ENCODE results near the gene TUNAR. TPM values are rescaled to one million over a fixed set of nuclear protein-coding genes. Genes with fewer than 3 reads are reported as not detected.

The TUNAR gene
- total RNA-seq, 2 experiments from 2014 or later: 0.17 to 0.54 TPM

DNA sequence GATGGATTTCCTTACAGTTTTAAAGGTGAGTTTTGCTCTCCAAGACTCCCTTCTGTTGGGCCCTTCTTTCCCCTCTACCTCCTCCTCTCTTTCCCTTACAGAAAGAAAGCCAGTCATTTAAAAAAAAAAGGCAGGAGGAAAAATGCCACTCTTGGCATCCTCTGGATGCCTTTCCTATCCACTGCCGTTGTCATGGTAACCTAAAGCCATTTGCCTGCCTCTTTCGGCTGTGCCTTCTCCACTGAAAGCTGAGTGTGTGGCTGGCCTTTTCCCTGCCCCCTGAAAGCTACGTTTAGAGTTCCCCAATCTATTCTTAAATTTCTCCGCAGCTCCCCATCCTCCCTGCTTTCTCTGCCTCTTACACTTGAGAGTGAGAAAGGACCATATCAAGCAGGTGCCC, 67.1 kb downstream of the TUNAR start:
- Histone ChIP-seq H4K20me1 (ENCODE audit: insufficient read depth, low read length) (no peaks in the 10 kb centered on the region), H3K79me2 (ENCODE audit: insufficient read depth, low read depth, low read length) (no peaks in the 10 kb centered on the region), H3K36me3 (ENCODE audit: insufficient read depth, low read length) (no peaks in the 10 kb centered on the region), H2AFZ (ENCODE audit: low read length) (no peak overlapping the region), H3K4me1 (ENCODE audit: insufficient read depth, low read length, poor library complexity, severe bottlenecking) (no peaks in the 10 kb centered on the region), H3K4me3 (ENCODE audit: low read depth, low read length, poor library complexity, severe bottlenecking) (no peak overlapping the region), H3K9me2 (ENCODE audit: insufficient read depth, low read length) (no peaks in the 10 kb centered on the region), H3K27ac (ENCODE audit: low read depth, low read length, poor library complexity, severe bottlenecking) (no peak overlapping the region), H3K4me2 (ENCODE audit: low read length) (no peak overlapping the region), H3K9me3 (ENCODE audit: low read length) (peaks cover 5% of the 10 kb centered on the region; the same call in 1 of the 2 replicates)
- DNase-seq (ENCODE audit: low spot score): no peak
- POLR2A ChIA-PET: interaction anchor here (0.5 kb wide), 1 partner anchor 1466 kb away, joined by 3 read pairs; no protein-coding TSS in a partner anchor
- TF ChIP-seq, protein P1, sequence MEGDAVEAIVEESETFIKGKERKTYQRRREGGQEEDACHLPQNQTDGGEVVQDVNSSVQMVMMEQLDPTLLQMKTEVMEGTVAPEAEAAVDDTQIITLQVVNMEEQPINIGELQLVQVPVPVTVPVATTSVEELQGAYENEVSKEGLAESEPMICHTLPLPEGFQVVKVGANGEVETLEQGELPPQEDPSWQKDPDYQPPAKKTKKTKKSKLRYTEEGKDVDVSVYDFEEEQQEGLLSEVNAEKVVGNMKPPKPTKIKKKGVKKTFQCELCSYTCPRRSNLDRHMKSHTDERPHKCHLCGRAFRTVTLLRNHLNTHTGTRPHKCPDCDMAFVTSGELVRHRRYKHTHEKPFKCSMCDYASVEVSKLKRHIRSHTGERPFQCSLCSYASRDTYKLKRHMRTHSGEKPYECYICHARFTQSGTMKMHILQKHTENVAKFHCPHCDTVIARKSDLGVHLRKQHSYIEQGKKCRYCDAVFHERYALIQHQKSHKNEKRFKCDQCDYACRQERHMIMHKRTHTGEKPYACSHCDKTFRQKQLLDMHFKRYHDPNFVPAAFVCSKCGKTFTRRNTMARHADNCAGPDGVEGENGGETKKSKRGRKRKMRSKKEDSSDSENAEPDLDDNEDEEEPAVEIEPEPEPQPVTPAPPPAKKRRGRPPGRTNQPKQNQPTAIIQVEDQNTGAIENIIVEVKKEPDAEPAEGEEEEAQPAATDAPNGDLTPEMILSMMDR (conservative IDR thresholded peaks at IDR 0.05; ENCODE audit: low read length): no peak
- no peak for TF ChIP-seq EZH2phosphoT487 (IDR thresholded peaks at IDR 0.05; ENCODE audit: borderline replicate concordance, low read depth, low read length)
- CTCF ChIA-PET (ENCODE audit: unreplicated experiment): no interaction called here
- intact Hi-C loops (cut with micrococcal nuclease; ENCODE audit: unreplicated experiment): no loop called here
- BruUV-seq (replicated peaks): no TSS peak

GRCh38 chr14:95944462-95944861, 67.8 kb downstream of the TUNAR start:
- Histone ChIP-seq H3K4me1 (ENCODE audit: insufficient read depth, low read length, poor library complexity, severe bottlenecking) (no peaks in the 10 kb centered on the region), H3K27ac (ENCODE audit: low read depth, low read length, poor library complexity, severe bottlenecking) (no peak overlapping the region), H2AFZ (ENCODE audit: low read length) (no peak overlapping the region), H3K4me3 (ENCODE audit: low read depth, low read length, poor library complexity, severe bottlenecking) (no peak overlapping the region), H3K9me3 (ENCODE audit: low read length) (peaks cover 5% of the 10 kb centered on the region; the same call in 1 of the 2 replicates), H3K79me2 (ENCODE audit: insufficient read depth, low read depth, low read length) (no peaks in the 10 kb centered on the region), H3K36me3 (ENCODE audit: insufficient read depth, low read length) (no peaks in the 10 kb centered on the region), H3K9me2 (ENCODE audit: insufficient read depth, low read length) (no peaks in the 10 kb centered on the region), H3K4me2 (ENCODE audit: low read length) (no peak overlapping the region), H4K20me1 (ENCODE audit: insufficient read depth, low read length) (no peaks in the 10 kb centered on the region)
- CTCF ChIA-PET (ENCODE audit: unreplicated experiment): no interaction called here
- DNase-seq (ENCODE audit: low spot score): no peak
- no TSS peak for BruUV-seq (replicated peaks)
- POLR2A ChIA-PET: interaction anchor here (1.2 kb wide), 1 partner anchor 147 kb away, joined by 3 read pairs; no protein-coding TSS in a partner anchor
- TF ChIP-seq, protein P1 (conservative IDR thresholded peaks at IDR 0.05; ENCODE audit: low read length): no peak
- TF ChIP-seq EZH2phosphoT487 (IDR thresholded peaks at IDR 0.05; ENCODE audit: borderline replicate concordance, low read depth, low read length): no peak
- intact Hi-C loops (cut with micrococcal nuclease; ENCODE audit: unreplicated experiment): no loop called here

DNA sequence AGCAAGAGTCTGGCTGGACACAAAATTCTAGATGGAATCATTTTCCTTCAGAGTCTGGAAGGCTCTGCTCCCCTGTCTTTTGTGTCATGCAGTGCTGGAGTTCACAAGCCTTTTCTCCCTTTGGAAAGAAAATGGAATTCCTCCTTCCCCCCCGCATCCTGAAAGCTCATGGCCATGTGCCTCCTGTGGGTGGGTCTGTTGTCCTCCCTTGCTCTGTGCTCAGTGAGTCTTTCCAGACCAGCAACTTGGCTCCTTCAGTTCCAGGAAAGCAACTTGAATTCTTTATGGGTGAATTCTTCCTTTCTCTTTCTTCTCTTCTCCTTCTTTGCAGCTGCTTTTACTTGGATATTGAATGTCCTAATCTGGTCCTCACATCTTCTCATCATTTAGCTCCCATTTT, 70.2 kb downstream of the TUNAR start:
- no peaks in the 10 kb centered on the region for H3K9me2 ChIP-seq (ENCODE audit: insufficient read depth, low read length)
- ChIA-PET CTCF (ENCODE audit: unreplicated experiment) (no interaction called here), POLR2A (interaction anchor here (0.6 kb wide), 3 partner anchors 48 to 207 kb away, joined by 5 to 7 read pairs (median 6); no protein-coding TSS in a partner anchor)
- H3K4me2 ChIP-seq (ENCODE audit: low read length): no peak overlapping the region
- H3K4me1 ChIP-seq (ENCODE audit: insufficient read depth, low read length, poor library complexity, severe bottlenecking): no peaks in the 10 kb centered on the region
- H2AFZ ChIP-seq (ENCODE audit: low read length): no peak overlapping the region
- H3K36me3 ChIP-seq (ENCODE audit: insufficient read depth, low read length): no peaks in the 10 kb centered on the region
- TF ChIP-seq, protein P1 (conservative IDR thresholded peaks at IDR 0.05; ENCODE audit: low read length): no peak
- no peak for TF ChIP-seq EZH2phosphoT487 (IDR thresholded peaks at IDR 0.05; ENCODE audit: borderline replicate concordance, low read depth, low read length)
- intact Hi-C loops (cut with micrococcal nuclease; ENCODE audit: unreplicated experiment): no loop called here
- BruUV-seq (replicated peaks): no TSS peak
- H3K79me2 ChIP-seq (ENCODE audit: insufficient read depth, low read depth, low read length): no peaks in the 10 kb centered on the region
- DNase-seq (ENCODE audit: low spot score): no peak
- no peak overlapping the region for H3K4me3 ChIP-seq (ENCODE audit: low read depth, low read length, poor library complexity, severe bottlenecking)
- no peak overlapping the region for H3K27ac ChIP-seq (ENCODE audit: low read depth, low read length, poor library complexity, severe bottlenecking)
- H4K20me1 ChIP-seq (ENCODE audit: insufficient read depth, low read length): no peaks in the 10 kb centered on the region
- peaks cover 2% of the 10 kb centered on the region; the same call in 1 of the 2 replicates for H3K9me3 ChIP-seq (ENCODE audit: low read length)

Measured in OCI-LY7 (cell line).